Measurements from ENCODE around the gene DCN.

Gene DCN

DNA sequence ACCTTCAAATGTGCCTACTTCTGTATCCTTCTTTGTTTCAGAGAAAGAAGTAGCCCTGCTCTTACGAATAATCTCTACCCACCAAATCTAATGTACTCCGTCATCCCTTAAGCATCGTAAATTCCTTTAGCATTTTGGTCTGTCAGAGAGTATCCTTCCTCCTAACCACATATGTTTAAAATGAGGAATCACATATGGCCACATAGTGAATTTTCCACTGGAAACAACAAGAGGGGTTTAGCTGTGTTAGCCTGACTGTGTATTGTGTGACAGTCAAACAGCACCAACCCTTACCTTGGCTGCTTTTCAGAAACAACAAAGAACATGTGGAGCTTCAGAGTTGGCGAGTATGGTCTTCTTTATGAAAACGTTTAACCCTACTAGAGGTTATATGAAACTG, 76.8 kb downstream of the DCN start:
- TF ChIP-seq TAF1 (IDR thresholded peaks at IDR 0.05; ENCODE audit: borderline replicate concordance, insufficient read depth, low read length) = no peak
- TF ChIP-seq, protein P1, sequence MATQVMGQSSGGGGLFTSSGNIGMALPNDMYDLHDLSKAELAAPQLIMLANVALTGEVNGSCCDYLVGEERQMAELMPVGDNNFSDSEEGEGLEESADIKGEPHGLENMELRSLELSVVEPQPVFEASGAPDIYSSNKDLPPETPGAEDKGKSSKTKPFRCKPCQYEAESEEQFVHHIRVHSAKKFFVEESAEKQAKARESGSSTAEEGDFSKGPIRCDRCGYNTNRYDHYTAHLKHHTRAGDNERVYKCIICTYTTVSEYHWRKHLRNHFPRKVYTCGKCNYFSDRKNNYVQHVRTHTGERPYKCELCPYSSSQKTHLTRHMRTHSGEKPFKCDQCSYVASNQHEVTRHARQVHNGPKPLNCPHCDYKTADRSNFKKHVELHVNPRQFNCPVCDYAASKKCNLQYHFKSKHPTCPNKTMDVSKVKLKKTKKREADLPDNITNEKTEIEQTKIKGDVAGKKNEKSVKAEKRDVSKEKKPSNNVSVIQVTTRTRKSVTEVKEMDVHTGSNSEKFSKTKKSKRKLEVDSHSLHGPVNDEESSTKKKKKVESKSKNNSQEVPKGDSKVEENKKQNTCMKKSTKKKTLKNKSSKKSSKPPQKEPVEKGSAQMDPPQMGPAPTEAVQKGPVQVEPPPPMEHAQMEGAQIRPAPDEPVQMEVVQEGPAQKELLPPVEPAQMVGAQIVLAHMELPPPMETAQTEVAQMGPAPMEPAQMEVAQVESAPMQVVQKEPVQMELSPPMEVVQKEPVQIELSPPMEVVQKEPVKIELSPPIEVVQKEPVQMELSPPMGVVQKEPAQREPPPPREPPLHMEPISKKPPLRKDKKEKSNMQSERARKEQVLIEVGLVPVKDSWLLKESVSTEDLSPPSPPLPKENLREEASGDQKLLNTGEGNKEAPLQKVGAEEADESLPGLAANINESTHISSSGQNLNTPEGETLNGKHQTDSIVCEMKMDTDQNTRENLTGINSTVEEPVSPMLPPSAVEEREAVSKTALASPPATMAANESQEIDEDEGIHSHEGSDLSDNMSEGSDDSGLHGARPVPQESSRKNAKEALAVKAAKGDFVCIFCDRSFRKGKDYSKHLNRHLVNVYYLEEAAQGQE (IDR thresholded peaks at IDR 0.05; ENCODE audit: insufficient read depth in 1 of 2, low read depth in 2 of 2, low read length in 2 of 2) = no peak
- TF ChIP-seq SIN3A (IDR thresholded peaks at IDR 0.05; ENCODE audit: borderline replicate concordance, insufficient read depth, low read length) = no peak
- no peak for TF ChIP-seq FOXP2 (optimal IDR thresholded peaks at IDR 0.05; ENCODE audit: borderline replicate concordance, extremely low read depth, extremely low read length, insufficient read depth)
- no peak for TF ChIP-seq POLR2AphosphoS5 (IDR thresholded peaks at IDR 0.05; ENCODE audit: low read depth, low read length)

DNA sequence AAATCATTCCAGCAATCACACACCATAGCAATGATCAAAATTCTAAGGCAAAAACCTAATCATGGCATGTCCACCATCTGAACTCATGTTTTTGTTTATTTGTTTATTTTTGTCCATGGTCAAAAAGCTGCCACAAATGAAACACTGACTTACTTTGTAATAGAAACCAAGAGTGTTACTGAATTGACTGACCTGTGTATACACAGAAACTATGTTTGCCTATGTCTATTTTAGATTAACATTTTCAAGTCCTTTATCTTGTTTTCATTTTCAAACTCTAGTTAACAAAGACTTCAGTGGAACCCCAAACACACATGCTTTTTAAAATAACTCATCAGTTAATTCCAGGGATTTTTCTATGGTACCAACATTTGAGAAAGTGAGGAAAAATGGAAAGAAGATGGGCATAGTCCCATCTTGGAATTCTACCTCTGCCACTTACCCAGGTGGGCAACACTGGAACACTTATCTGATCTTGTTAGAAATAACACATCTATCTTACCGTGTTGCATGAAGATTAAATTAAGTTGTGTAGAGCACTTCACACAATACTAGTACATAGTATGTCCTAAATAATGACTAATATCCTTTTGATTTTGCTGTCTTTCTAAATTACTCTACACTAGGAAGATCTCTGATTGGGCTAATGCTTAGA, 77.7 kb downstream of the DCN start:
- no peak for TF ChIP-seq SIN3A (IDR thresholded peaks at IDR 0.05; ENCODE audit: borderline replicate concordance, insufficient read depth, low read length)
- TF ChIP-seq POLR2AphosphoS5 (IDR thresholded peaks at IDR 0.05; ENCODE audit: low read depth, low read length) = no peak
- no peak for TF ChIP-seq TAF1 (IDR thresholded peaks at IDR 0.05; ENCODE audit: borderline replicate concordance, insufficient read depth, low read length)
- no peak for TF ChIP-seq FOXP2 (optimal IDR thresholded peaks at IDR 0.05; ENCODE audit: borderline replicate concordance, extremely low read depth, extremely low read length, insufficient read depth)
- TF ChIP-seq, protein P1 (IDR thresholded peaks at IDR 0.05; ENCODE audit: insufficient read depth in 1 of 2, low read depth in 2 of 2, low read length in 2 of 2) = no peak

DNA sequence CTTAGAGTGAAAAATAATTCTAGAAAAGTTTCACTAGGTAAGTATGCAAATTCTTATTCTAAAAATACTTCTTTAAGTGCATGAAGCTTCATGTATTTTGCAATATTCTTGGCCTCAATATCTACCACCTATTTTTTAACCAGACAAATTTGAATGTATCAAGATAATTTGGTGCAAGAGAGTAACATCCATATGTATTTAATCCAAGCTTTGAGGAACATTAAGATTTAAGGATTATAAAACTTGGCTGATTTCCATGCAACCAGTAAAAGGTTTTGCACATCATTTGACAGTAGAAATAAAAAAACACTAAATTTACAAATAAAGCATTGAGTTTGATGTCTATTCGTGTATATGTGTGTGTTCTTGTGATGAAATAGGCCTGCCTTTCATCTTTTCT, 79.0 kb downstream of the DCN start:
- TF ChIP-seq, protein P1 (IDR thresholded peaks at IDR 0.05; ENCODE audit: insufficient read depth in 1 of 2, low read depth in 2 of 2, low read length in 2 of 2) = no peak
- TF ChIP-seq SIN3A (IDR thresholded peaks at IDR 0.05; ENCODE audit: borderline replicate concordance, insufficient read depth, low read length) = no peak

DNA sequence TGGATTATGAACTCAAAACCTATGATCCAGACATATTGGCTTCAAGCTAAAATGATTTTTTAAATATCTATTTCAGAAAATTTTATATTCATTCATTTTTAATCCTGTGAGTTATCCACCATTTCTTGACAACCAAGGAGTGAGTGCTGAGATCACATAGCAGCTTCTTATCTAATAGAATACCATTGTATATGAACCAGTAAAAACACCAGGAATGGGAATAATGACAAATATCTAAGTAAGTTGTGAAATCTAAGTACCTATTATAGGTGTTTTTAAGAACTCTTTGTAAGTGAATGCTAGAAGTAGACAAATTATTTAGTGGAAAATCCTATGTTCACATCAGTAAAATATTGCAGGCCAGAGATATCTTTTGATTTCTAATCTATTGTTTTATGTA, 79.5 kb downstream of the DCN start:
- TF ChIP-seq TAF1 (IDR thresholded peaks at IDR 0.05; ENCODE audit: borderline replicate concordance, insufficient read depth, low read length) (no peak), POLR2AphosphoS5 (IDR thresholded peaks at IDR 0.05; ENCODE audit: low read depth, low read length) (no peak), SIN3A (IDR thresholded peaks at IDR 0.05; ENCODE audit: borderline replicate concordance, insufficient read depth, low read length) (no peak), FOXP2 (optimal IDR thresholded peaks at IDR 0.05; ENCODE audit: borderline replicate concordance, extremely low read depth, extremely low read length, insufficient read depth) (no peak)
- TF ChIP-seq, protein P1 (IDR thresholded peaks at IDR 0.05; ENCODE audit: insufficient read depth in 1 of 2, low read depth in 2 of 2, low read length in 2 of 2) = no peak

DNA sequence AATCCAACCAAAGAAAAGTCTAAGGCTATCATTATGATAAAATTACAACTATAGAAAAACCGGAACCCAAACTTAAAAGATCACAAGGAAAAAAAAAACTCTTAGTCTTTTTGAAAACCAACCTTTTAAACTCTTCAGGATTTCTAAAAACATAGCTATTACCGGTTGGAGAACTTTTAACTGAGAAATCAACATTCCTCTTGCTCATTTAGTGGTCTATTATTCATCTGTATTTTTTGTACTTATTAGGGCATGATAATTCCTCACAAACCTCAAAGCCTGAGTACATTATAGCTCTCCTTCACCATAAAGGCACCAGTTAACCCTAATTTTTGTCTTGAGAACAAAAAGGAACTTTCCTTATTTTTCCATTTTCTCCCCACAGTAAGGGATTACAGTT, 81.7 kb downstream of the DCN start:
- no peak for TF ChIP-seq SIN3A (IDR thresholded peaks at IDR 0.05; ENCODE audit: borderline replicate concordance, insufficient read depth, low read length)
- no peak for TF ChIP-seq FOXP2 (optimal IDR thresholded peaks at IDR 0.05; ENCODE audit: borderline replicate concordance, extremely low read depth, extremely low read length, insufficient read depth)
- TF ChIP-seq TAF1 (IDR thresholded peaks at IDR 0.05; ENCODE audit: borderline replicate concordance, insufficient read depth, low read length) = no peak
- TF ChIP-seq POLR2AphosphoS5 (IDR thresholded peaks at IDR 0.05; ENCODE audit: low read depth, low read length) = no peak
- TF ChIP-seq, protein P1 (IDR thresholded peaks at IDR 0.05; ENCODE audit: insufficient read depth in 1 of 2, low read depth in 2 of 2, low read length in 2 of 2) = no peak
